IMR-90 (cell line): ENCODE measurements around the gene DMRTC2. TPM values are rescaled to one million over a fixed set of nuclear protein-coding genes. Genes with fewer than 3 reads are reported as not detected.
A peak's percentile ranks its signal among the peaks of the same experiment; 100 is the strongest.

Experiments
- ATAC-seq: fragments of 200-7000 bp; cut with Tn5 transposase; 2 replicates; pipeline ENCODE4 v1.9.1; 2020; ENCODE audit warnings: low read depth, mild to moderate bottlenecking, moderate library complexity
- BruUV-seq: library from RNA; stranded (reverse); fragments of 400-500 nt; replicated peaks from 2 replicates; lab custom pipeline; 2021; lab: Mats Ljungman, UMichigan
- CTCF ChIA-PET: fragments of 300-600 bp; formaldehyde crosslinking; extraction: SDS; loops from one replicate; lab custom pipeline; 2021; ENCODE audit warnings: antibody characterized with exemption; lab: Yijun Ruan, JAX
- POLR2A ChIA-PET: fragments of 300-600 bp; sonication (Branson Sonifier 250); formaldehyde crosslinking; loops from one replicate; lab custom pipeline; 2022; ENCODE audit warnings: antibody characterized with exemption; ENCODE audit not compliant: unreplicated experiment; lab: Charles Lee
- DNase-seq: peaks from one replicate; pipeline ENCODE4 v3.0.0; 2013
- H2AFZ ChIP-seq: replicated peaks from 2 replicates; pipeline ENCODE3; 2013; ENCODE audit warnings: low read length, mild to moderate bottlenecking; ENCODE audit not compliant: poor library complexity
- H2AK5ac ChIP-seq: 2 replicates; pipeline ENCODE4 v1.6.1; 2013; ENCODE audit warnings: low read depth, low read length, inconsistent platforms
- H2AK9ac ChIP-seq: replicated peaks from 2 replicates; pipeline ENCODE3; 2013; ENCODE audit warnings: mild to moderate bottlenecking, low read depth, low read length, moderate library complexity; ENCODE audit not compliant: poor library complexity
- H2BK120ac ChIP-seq: 2 replicates; pipeline ENCODE4 v1.6.1; 2013; ENCODE audit warnings: low read depth, low read length, inconsistent platforms
- H2BK15ac ChIP-seq: 3 replicates; pipeline ENCODE4 v1.6.1; 2013; ENCODE audit warnings: low read depth, low read length, inconsistent platforms
- H2BK20ac ChIP-seq: 2 replicates; pipeline ENCODE4 v1.6.1; 2013; ENCODE audit warnings: low read depth, mild to moderate bottlenecking, inconsistent platforms, low read length, moderate library complexity
- H2BK5ac ChIP-seq: 2 replicates; pipeline ENCODE4 v1.6.1; 2013; ENCODE audit warnings: mild to moderate bottlenecking, low read depth, low read length, inconsistent platforms; ENCODE audit not compliant: poor library complexity, severe bottlenecking
- H3K14ac ChIP-seq: replicated peaks from 2 replicates; pipeline ENCODE4 v1.6.1; 2013; ENCODE audit warnings: low read depth, low read length, inconsistent platforms
- H3K18ac ChIP-seq: 2 replicates; pipeline ENCODE4 v1.6.1; 2013; ENCODE audit warnings: low read depth, low read length, control low read depth
- H3K23ac ChIP-seq: 2 replicates; pipeline ENCODE4 v1.6.1; 2013; ENCODE audit warnings: low read depth, low read length, inconsistent platforms
- H3K27ac ChIP-seq: 2 replicates; pipeline ENCODE4 v1.5.1; 2013; ENCODE audit warnings: mild to moderate bottlenecking, control low read depth, low read length; ENCODE audit not compliant: insufficient read depth
- H3K27me3 ChIP-seq: 2 replicates; pipeline ENCODE4 v1.6.1; 2013; ENCODE audit warnings: low read length; ENCODE audit not compliant: control insufficient read depth, insufficient read depth
- H3K36me3 ChIP-seq: 2 replicates; pipeline ENCODE4 v1.6.1; 2013; ENCODE audit warnings: low read length, mixed read lengths; ENCODE audit not compliant: control insufficient read depth, insufficient read depth
- H3K4ac ChIP-seq: 2 replicates; pipeline ENCODE4 v1.6.1; 2013; ENCODE audit warnings: low read depth, low read length, inconsistent platforms
- H3K4me1 ChIP-seq: 2 replicates; pipeline ENCODE4 v1.6.1; 2013; ENCODE audit warnings: low read length, mixed read lengths; ENCODE audit not compliant: control insufficient read depth, insufficient read depth
- H3K4me2 ChIP-seq: 2 replicates; pipeline ENCODE4 v1.6.1; 2013; ENCODE audit warnings: low read depth, mild to moderate bottlenecking, control low read depth, low read length, moderate library complexity
- H3K4me3 ChIP-seq: 2 replicates; pipeline ENCODE4 v1.5.1; 2013; ENCODE audit warnings: low read depth, mild to moderate bottlenecking, control low read depth, low read length, moderate library complexity; ENCODE audit not compliant: insufficient read depth
- H3K56ac ChIP-seq: 2 replicates; pipeline ENCODE4 v1.6.1; 2013; ENCODE audit warnings: low read length, inconsistent platforms; ENCODE audit not compliant: insufficient read depth; ENCODE audit errors: extremely low read depth
- H3K79me1 ChIP-seq, 2 experiments: 2 replicates each; pipeline ENCODE4 v1.6.1; 2013; ENCODE audit warnings: low read length in 2 of 2, inconsistent platforms in 1 of 2, low read depth in 1 of 2
- H3K9ac ChIP-seq: 2 replicates; pipeline ENCODE4 v1.6.1; 2013; ENCODE audit warnings: low read depth, low read length, control low read depth
- H3K9me1 ChIP-seq: 2 replicates; pipeline ENCODE4 v1.6.1; 2013; ENCODE audit warnings: low read length, inconsistent platforms; ENCODE audit not compliant: insufficient read depth
- H3K9me3 ChIP-seq: 2 replicates; pipeline ENCODE4 v1.6.1; 2013; ENCODE audit warnings: low read length; ENCODE audit not compliant: control insufficient read depth, insufficient read depth
- H4K20me1 ChIP-seq: 2 replicates; pipeline ENCODE4 v1.6.1; 2013; ENCODE audit warnings: low read length, inconsistent platforms; ENCODE audit not compliant: insufficient read depth
- H4K5ac ChIP-seq: 2 replicates; pipeline ENCODE4 v1.6.1; 2013; ENCODE audit warnings: mild to moderate bottlenecking, low read depth, low read length, control low read depth
- H4K8ac ChIP-seq, 2 experiments: 2 replicates each; pipeline ENCODE4 v1.6.1; 2013; ENCODE audit warnings: low read depth in 2 of 2, low read length in 2 of 2, control low read depth in 1 of 2, inconsistent platforms in 1 of 2
- H4K91ac ChIP-seq: 2 replicates; pipeline ENCODE4 v1.6.1; 2013; ENCODE audit warnings: low read depth, low read length, inconsistent platforms; ENCODE audit not compliant: insufficient read depth
- BHLHE40 ChIP-seq: fragments of 150-350 bp; IDR thresholded peaks from 2 replicates; pipeline ENCODE4 v1.6.1; 2016; ENCODE audit warnings: mild to moderate bottlenecking, low read depth, low read length
- CEBPB ChIP-seq: IDR thresholded peaks from 2 replicates; pipeline ENCODE4 v1.6.1; 2012; ENCODE audit warnings: low read depth, low read length, improper control_type of control experiment
- CHD1 ChIP-seq: IDR thresholded peaks from 2 replicates; pipeline ENCODE4 v1.6.1; 2012; ENCODE audit warnings: low read depth, low read length, improper control_type of control experiment
- CTCF ChIP-seq: conservative IDR thresholded peaks from 2 replicates; pipeline ENCODE4 v1.5.1; 2012; ENCODE audit warnings: mild to moderate bottlenecking, low read depth, low read length, improper control_type of control experiment
- FOS ChIP-seq: fragments of 150-350 bp; IDR thresholded peaks from 2 replicates; pipeline ENCODE4 v1.6.1; 2016; ENCODE audit warnings: low read depth, low read length
- NFE2L2 ChIP-seq: fragments of 150-350 bp; IDR thresholded peaks from 2 replicates; pipeline ENCODE4 v1.6.1; 2016; ENCODE audit warnings: low read depth, mild to moderate bottlenecking, low read length
- WGBS, 2 experiments: methylation state at CpG; one replicate each; pipeline versions ENCODE4 v1.1.5 to v1.1.7; 2013; ENCODE audit warnings: missing lambda C conversion rate in 2 of 2; ENCODE audit not compliant: insufficient read length in 1 of 2; ENCODE audit errors: extremely low coverage in 2 of 2; 5-methylcytosine and 5-hydroxymethylcytosine counted together
- dilution Hi-C: fragments of 300-500 bp; cut with HindIII; formaldehyde crosslinking; loops from one replicate; pipeline ENCODE4 v1.14.3; 2018; ENCODE audit warnings: low sequenced_read_pairs; ENCODE audit not compliant: unreplicated experiment
- in situ Hi-C: fragments of 300-500 bp; cut with MboI; formaldehyde crosslinking; loops from 3 replicates; pipeline ENCODE4 v1.14.3; 2019; ENCODE audit warnings: low sequenced_read_pairs, inconsistent platforms, mixed read lengths
- intact Hi-C: fragments of 100-400 bp; cut with micrococcal nuclease; formaldehyde crosslinking; loops from 2 replicates; pipeline ENCODE4 v1.10.0; 2022
- polyA plus RNA-seq, 3 experiments: library from polyadenylated mRNA; depleted of rRNA; stranded (reverse); fragments of >200 nt; gene quantifications; 2 replicates each; pipeline ENCODE4 v1.2.3, GENCODE V29; 2012; ENCODE audit warnings: low replicate concordance in 1 of 3
- total RNA-seq: library from RNA; depleted of rRNA; stranded (reverse); fragments of >200 nt; gene quantifications from 2 replicates; pipeline ENCODE4 v1.2.3, GENCODE V29; 2012

Gene DMRTC2
- total and polyA plus RNA-seq, 2 of the 4 experiments (the other 2 are of a cell fraction): not detected

- Histone ChIP-seq H3K56ac (peak overlapping the region; percentile 83; the same call in 1 of the 2 replicates), H3K4me3 (peak overlapping the region; percentile 92), H3K14ac (peak overlapping the region; percentile 77), H4K20me1 (peaks cover 23% of the 10 kb centered on the region; the same call in 1 of the 2 replicates), H2BK20ac (no peak overlapping the region), H2BK120ac (no peak overlapping the region), H3K9ac (peak overlapping the region; percentile 93), H3K4me2 (peak overlapping the region; percentile 94), H2AFZ (peak overlapping the region; percentile 94), H3K4ac (peak overlapping the region; percentile 75), H3K4me1 (peaks cover 8% of the 10 kb centered on the region), H2AK5ac (peak overlapping the region; percentile 94), H3K23ac (peak overlapping the region; percentile 73), H4K5ac (peak overlapping the region; percentile 70), H3K27ac (peak overlapping the region; percentile 59; the same call in 1 of the 2 replicates), H4K91ac (peak overlapping the region; percentile 69), H3K36me3 (peaks cover 4% of the 10 kb centered on the region; the same call in 1 of the 2 replicates), H3K79me1 (peaks cover 32 to 48% of the 10 kb centered on the region in 2 experiments), H3K9me3 (no peaks in the 10 kb centered on the region), H3K9me1 (peaks cover 14% of the 10 kb centered on the region), H3K18ac (peak overlapping the region; percentile 55), H2AK9ac (peak overlapping the region; percentile 99), H4K8ac (peak overlapping the region; percentile 94 to 98), H3K27me3 (peaks cover 1% of the 10 kb centered on the region; the same call in 1 of the 2 replicates), H2BK15ac (no peak overlapping the region; the same call in 2 of the 3 replicates), H2BK5ac (no peak overlapping the region)
- dilution Hi-C loops: no loop called here
- no peak for DNase-seq
- TF ChIP-seq FOS (no peak), BHLHE40 (0 out of 2 replicates have a peak, but pooled peaks have one; percentile 22), CEBPB (no peak), NFE2L2 (no peak), CTCF (no peak), CHD1 (no peak)
- BruUV-seq: no TSS peak
- POLR2A ChIA-PET: no interaction called here
- CTCF ChIA-PET: no interaction called here
- WGBS, 2 experiments: 0% methylated on average over 5 of the region's 23 CpGs; no CpG with 5 or more reads in 1 of the 2 experiments
- ATAC-seq: no peak
- in situ Hi-C loops: loop anchor here (5.0 kb wide), 1 partner anchor 64 kb away; no protein-coding TSS in a partner anchor
- intact Hi-C loops: loop anchor here (5.0 to 10.0 kb wide), 2 partner anchors 49 to 151 kb away; no protein-coding TSS in a partner anchor
These were observed 38.6 kb downstream of the DMRTC2 start for GRCh38 chr19:41883463-41883820.
